Suprapubic skin (tissue), 4 donors: ENCODE measurements around the gene NKAIN2. TPM values are rescaled to one million over a fixed set of nuclear protein-coding genes. Genes with fewer than 3 reads are reported as not detected.

Source experiments
- DNase-seq, 2 donors: peaks; one replicate each; pipeline ENCODE4 v3.0.0-alpha.2; 2019; ENCODE audit warnings: low spot score in 2 of 2
- H3K27ac ChIP-seq: fragments of 200-600 bp; sonication (generic); one replicate; pipeline ENCODE4 v1.5.1; 2019
- H3K27me3 ChIP-seq: fragments of 200-600 bp; sonication (generic); one replicate; pipeline ENCODE4 v1.5.1; 2019
- H3K36me3 ChIP-seq: fragments of 200-600 bp; sonication (generic); one replicate; pipeline ENCODE4 v1.5.1; 2019
- H3K4me1 ChIP-seq: fragments of 200-600 bp; sonication (generic); one replicate; pipeline ENCODE4 v1.5.1; 2019
- H3K4me3 ChIP-seq: fragments of 200-600 bp; sonication (generic); one replicate; pipeline ENCODE4 v1.5.1; 2019; ENCODE audit warnings: mild to moderate bottlenecking
- H3K9me3 ChIP-seq: fragments of 200-600 bp; sonication (generic); one replicate; pipeline ENCODE4 v1.5.1; 2019
- CTCF ChIP-seq, 2 donors: fragments of 200-600 bp in 1 of 2; fragments of 450-650 bp in 1 of 2; sonication (generic) in 1 of 2; IDR thresholded peaks; one replicate each; pipeline ENCODE4 v1.5.1; 2016 to 2019; ENCODE audit warnings: antibody characterized with exemption in 2 of 2, mild to moderate bottlenecking in 1 of 2, moderate library complexity in 1 of 2
- EP300 ChIP-seq: sonication (generic); formaldehyde crosslinking; IDR thresholded peaks from one replicate; pipeline ENCODE4 v1.6.1; 2017; ENCODE audit warnings: antibody characterized with exemption
- POLR2A ChIP-seq, 2 donors: fragments of 450-650 bp; IDR thresholded peaks; one replicate each; pipeline ENCODE4 v1.6.1; 2017; ENCODE audit warnings: antibody characterized with exemption in 2 of 2, mild to moderate bottlenecking in 2 of 2, moderate library complexity in 2 of 2
- POLR2AphosphoS5 ChIP-seq, 3 donors: sonication (generic); formaldehyde crosslinking; IDR thresholded peaks; one replicate each; pipeline ENCODE4 v1.6.1; 2017; ENCODE audit warnings: antibody characterized with exemption in 3 of 3
- WGBS: methylation state at CpG from one replicate; pipeline ENCODE4 v1.1.5; 2018; 5-methylcytosine and 5-hydroxymethylcytosine counted together
- total RNA-seq, 4 donors: library from RNA; depleted of rRNA; stranded (reverse); fragments of >200 nt; gene quantifications; one replicate each; pipeline ENCODE4 v1.1.0, GENCODE V29; 2016

NKAIN2 gene
- total RNA-seq, 4 donors from 2014 or later: 0.40 TPM; not detected in 3

GRCh38 chr6:124792386-124792785 is 988.7 kb downstream of the NKAIN2 start:
- H3K27ac ChIP-seq: no peak overlapping the region
- DNase-seq: no peak
- no peak overlapping the region for H3K4me3 ChIP-seq
- H3K9me3 ChIP-seq: no peaks in the 10 kb centered on the region
- 53% methylated on average over 2 of the region's 2 CpGs for WGBS
- H3K4me1 ChIP-seq: no peaks in the 10 kb centered on the region
- H3K36me3 ChIP-seq: no peaks in the 10 kb centered on the region
- TF ChIP-seq POLR2A (IDR thresholded peaks at IDR 0.05): no peak
- TF ChIP-seq CTCF (IDR thresholded peaks at IDR 0.05): no peak
- no peak for TF ChIP-seq EP300
- TF ChIP-seq POLR2AphosphoS5 (IDR thresholded peaks at IDR 0.05): no peak
- no peaks in the 10 kb centered on the region for H3K27me3 ChIP-seq

GRCh38 chr6:124793398-124793797 is 989.7 kb downstream of the NKAIN2 start:
- Histone ChIP-seq H3K36me3 (no peaks in the 10 kb centered on the region), H3K4me1 (no peaks in the 10 kb centered on the region), H3K4me3 (no peak overlapping the region), H3K27ac (no peak overlapping the region), H3K27me3 (no peaks in the 10 kb centered on the region), H3K9me3 (no peaks in the 10 kb centered on the region)
- no peak for DNase-seq
- no peak for TF ChIP-seq POLR2A (IDR thresholded peaks at IDR 0.05)
- no peak for TF ChIP-seq CTCF (IDR thresholded peaks at IDR 0.05)
- TF ChIP-seq POLR2AphosphoS5 (IDR thresholded peaks at IDR 0.05): no peak
- TF ChIP-seq EP300: no peak

DNA sequence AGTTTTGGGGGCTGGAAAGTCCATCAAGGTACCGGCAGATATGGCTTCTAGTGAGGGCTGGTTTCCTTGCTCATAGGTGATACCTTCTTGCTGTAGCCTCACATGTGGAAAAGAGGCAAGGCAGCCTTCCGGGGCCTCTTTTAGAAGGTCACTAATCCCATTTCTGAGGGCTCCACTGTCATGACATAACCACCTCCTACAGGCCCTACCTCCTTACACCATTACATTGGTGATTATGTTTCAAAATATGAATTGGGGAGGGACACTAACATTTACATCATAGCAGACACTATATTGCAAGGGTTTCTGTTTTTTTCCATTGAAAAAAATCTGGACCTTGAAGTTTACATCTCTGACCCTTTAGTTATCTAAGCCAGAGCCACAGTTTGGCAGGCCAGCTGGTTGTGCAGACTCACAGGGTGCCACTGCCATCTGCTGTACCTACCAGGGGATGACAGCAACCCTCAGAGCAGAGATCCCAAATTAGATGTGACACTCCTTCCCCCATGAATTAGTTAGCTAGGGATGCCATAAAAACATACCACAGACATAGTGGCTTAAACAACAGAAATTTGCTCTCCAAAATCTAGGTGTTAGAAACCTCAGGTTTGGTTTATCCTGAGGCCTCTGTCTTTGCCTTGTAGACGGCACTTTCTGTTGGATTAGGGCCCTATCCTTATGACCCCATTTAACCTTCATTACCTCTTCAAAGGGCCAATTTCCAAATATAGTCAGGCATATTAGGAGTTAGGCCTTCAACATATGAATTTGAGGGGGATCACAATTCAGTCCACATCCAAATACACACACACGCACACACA is 992.2 kb downstream of the NKAIN2 start:
- Histone ChIP-seq H3K27ac (no peak overlapping the region), H3K36me3 (no peaks in the 10 kb centered on the region), H3K4me3 (no peak overlapping the region), H3K27me3 (no peaks in the 10 kb centered on the region), H3K9me3 (no peaks in the 10 kb centered on the region), H3K4me1 (no peaks in the 10 kb centered on the region)
- no peak for TF ChIP-seq EP300
- peak in 1 of 2 donors; percentile 25 for TF ChIP-seq CTCF (IDR thresholded peaks at IDR 0.05)
- 88% methylated on average over 4 of the region's 4 CpGs for WGBS
- no peak for DNase-seq

DNA sequence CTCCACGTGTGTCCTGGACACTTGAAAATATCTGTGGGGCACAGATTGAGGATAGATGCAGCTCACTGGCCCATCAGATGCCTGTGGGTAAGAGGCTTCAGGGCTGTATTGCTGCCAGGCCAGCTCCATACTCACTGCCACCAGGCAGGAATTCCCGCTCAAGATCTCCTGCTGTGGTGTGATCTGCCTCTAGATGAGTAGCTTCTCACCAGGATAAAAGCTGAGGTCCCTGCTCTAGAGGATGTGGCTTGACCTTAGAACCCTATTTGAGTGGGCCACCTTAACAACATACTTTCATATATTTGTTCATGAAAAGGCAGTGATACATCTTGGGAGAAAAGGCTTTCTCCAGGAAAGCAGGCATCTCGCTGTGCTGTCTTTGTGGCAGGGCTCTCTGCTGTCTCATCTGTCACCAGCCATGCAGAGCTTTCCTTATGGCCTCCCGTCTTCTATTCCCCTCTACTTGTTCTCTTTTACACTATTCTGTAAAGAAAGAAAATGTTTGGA is 992.9 kb downstream of the NKAIN2 start:
- WGBS: 86% methylated on average over 4 of the region's 4 CpGs
- no peak for DNase-seq
- H3K27me3 ChIP-seq: no peaks in the 10 kb centered on the region
- H3K36me3 ChIP-seq: no peaks in the 10 kb centered on the region
- TF ChIP-seq POLR2AphosphoS5 (IDR thresholded peaks at IDR 0.05): no peak
- TF ChIP-seq CTCF (IDR thresholded peaks at IDR 0.05): no peak
- no peak for TF ChIP-seq POLR2A (IDR thresholded peaks at IDR 0.05)
- TF ChIP-seq EP300: no peak
- no peaks in the 10 kb centered on the region for H3K4me1 ChIP-seq
- H3K9me3 ChIP-seq: no peaks in the 10 kb centered on the region
- no peak overlapping the region for H3K27ac ChIP-seq
- H3K4me3 ChIP-seq: no peak overlapping the region

- Histone ChIP-seq H3K36me3 (no peaks in the 10 kb centered on the region), H3K27me3 (no peaks in the 10 kb centered on the region), H3K4me1 (no peaks in the 10 kb centered on the region), H3K27ac (no peak overlapping the region), H3K9me3 (no peaks in the 10 kb centered on the region), H3K4me3 (no peak overlapping the region)
- TF ChIP-seq EP300 (no peak), POLR2AphosphoS5 (IDR thresholded peaks at IDR 0.05) (no peak), POLR2A (IDR thresholded peaks at IDR 0.05) (no peak), CTCF (IDR thresholded peaks at IDR 0.05) (no peak)
- no peak for DNase-seq
These were observed 993.6 kb downstream of the NKAIN2 start for GRCh38 chr6:124797224-124797623.
